Thyroid gland (tissue), 4 donors: Measurements from ENCODE around the gene SPATS2L. TPM values are rescaled to one million over a fixed set of nuclear protein-coding genes. Genes with fewer than 3 reads are reported as not detected.

Experiments
- DNase-seq, 2 donors: peaks; one replicate each; pipeline ENCODE4 v3.0.0-alpha.2; 2019
- H3K27ac ChIP-seq, 3 donors: fragments of 200-600 bp; sonication (generic); 1 replicate in 2 of 3; 2 replicates in 1 of 3; pipeline ENCODE4 v1.5.1; 2016 to 2019; ENCODE audit warnings: mild to moderate bottlenecking in 1 of 3, moderate library complexity in 1 of 3
- H3K27me3 ChIP-seq: fragments of 200-600 bp; sonication (generic); one replicate; pipeline ENCODE4 v1.5.1; 2019
- H3K36me3 ChIP-seq, 2 donors: fragments of 200-600 bp; sonication (generic); one replicate each; pipeline ENCODE4 v1.5.1; 2016 to 2019
- H3K4me1 ChIP-seq, 2 donors: fragments of 200-600 bp; sonication (generic); one replicate each; pipeline ENCODE4 v1.5.1; 2017 to 2019
- H3K4me3 ChIP-seq, 3 donors: fragments of 200-600 bp; sonication (generic); replicated peaks in 1 of 3; 1 replicate in 2 of 3; 2 replicates in 1 of 3; pipeline ENCODE4 v1.5.1; 2016; ENCODE audit warnings: mild to moderate bottlenecking in 1 of 3
- H3K9me3 ChIP-seq: fragments of 200-600 bp; sonication (generic); one replicate; pipeline ENCODE4 v1.5.1; 2017
- POLR2A ChIP-seq, 2 donors: fragments of 450-650 bp; IDR thresholded peaks; one replicate each; pipeline ENCODE4 v1.6.1; 2017; ENCODE audit warnings: antibody characterized with exemption in 2 of 2, mild to moderate bottlenecking in 2 of 2, moderate library complexity in 1 of 2
- WGBS, 2 donors: methylation state at CpG; one replicate each; pipeline ENCODE4 v1.1.5; 2017; 5-methylcytosine and 5-hydroxymethylcytosine counted together
- intact Hi-C: fragments of 100-400 bp; cut with DNase I; formaldehyde crosslinking; loops from one replicate; pipeline ENCODE4 v1.15.1; 2023
- total RNA-seq, 4 donors: library from RNA; depleted of rRNA; stranded (reverse); fragments of >200 nt; gene quantifications; one replicate each; pipeline ENCODE4 v1.2.3, GENCODE V29; 2016
- TF ChIP-seq, protein P1 (sequence below), 6 experiments: fragments of 200-600 bp in 3 of 6; fragments of 450-650 bp in 3 of 6; sonication (generic) in 3 of 6; IDR thresholded peaks; one replicate each; pipeline ENCODE4 v1.5.1; 2016 to 2019; ENCODE audit warnings: antibody characterized with exemption in 6 of 6, mild to moderate bottlenecking in 2 of 6, inconsistent platforms in 1 of 6, moderate library complexity in 1 of 6

Gene SPATS2L
- total RNA-seq, 4 donors from 2014 or later = 41.7 to 101 (median 73.3) TPM

DNA sequence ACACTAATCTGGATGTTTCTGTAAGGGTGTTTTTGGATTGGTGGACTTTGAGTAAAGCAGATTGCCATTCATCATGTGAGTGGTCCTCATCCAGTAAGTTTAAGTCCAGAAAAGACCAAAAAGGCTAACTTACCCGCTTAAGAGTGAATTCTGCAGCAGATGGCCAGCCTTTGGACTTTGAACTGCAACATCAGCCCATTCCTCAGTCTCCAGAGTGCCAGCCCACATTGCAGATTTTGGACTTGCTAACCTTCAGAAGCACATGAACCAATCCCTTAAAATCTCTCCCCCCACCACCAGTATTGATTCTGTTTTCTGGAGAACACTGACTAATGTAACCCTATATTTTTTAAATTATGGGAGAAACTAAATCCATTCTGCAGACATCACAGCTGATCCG is 30.0 kb upstream of the SPATS2L start:
- no peaks in the 10 kb centered on the region for H3K9me3 ChIP-seq
- no peak for DNase-seq
- H3K4me1 ChIP-seq = no peaks in the 10 kb centered on the region
- H3K27me3 ChIP-seq = no peaks in the 10 kb centered on the region
- H3K4me3 ChIP-seq = no peak overlapping the region
- TF ChIP-seq POLR2A (IDR thresholded peaks at IDR 0.05) = no peak
- TF ChIP-seq, protein P1, sequence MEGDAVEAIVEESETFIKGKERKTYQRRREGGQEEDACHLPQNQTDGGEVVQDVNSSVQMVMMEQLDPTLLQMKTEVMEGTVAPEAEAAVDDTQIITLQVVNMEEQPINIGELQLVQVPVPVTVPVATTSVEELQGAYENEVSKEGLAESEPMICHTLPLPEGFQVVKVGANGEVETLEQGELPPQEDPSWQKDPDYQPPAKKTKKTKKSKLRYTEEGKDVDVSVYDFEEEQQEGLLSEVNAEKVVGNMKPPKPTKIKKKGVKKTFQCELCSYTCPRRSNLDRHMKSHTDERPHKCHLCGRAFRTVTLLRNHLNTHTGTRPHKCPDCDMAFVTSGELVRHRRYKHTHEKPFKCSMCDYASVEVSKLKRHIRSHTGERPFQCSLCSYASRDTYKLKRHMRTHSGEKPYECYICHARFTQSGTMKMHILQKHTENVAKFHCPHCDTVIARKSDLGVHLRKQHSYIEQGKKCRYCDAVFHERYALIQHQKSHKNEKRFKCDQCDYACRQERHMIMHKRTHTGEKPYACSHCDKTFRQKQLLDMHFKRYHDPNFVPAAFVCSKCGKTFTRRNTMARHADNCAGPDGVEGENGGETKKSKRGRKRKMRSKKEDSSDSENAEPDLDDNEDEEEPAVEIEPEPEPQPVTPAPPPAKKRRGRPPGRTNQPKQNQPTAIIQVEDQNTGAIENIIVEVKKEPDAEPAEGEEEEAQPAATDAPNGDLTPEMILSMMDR (IDR thresholded peaks at IDR 0.05) = no peak
- H3K36me3 ChIP-seq = no peaks in the 10 kb centered on the region
- intact Hi-C loops = no loop called here
- WGBS, 2 donors = 91 to 92% methylated on average over 2 of the region's 2 CpGs
- no peak overlapping the region for H3K27ac ChIP-seq

DNA sequence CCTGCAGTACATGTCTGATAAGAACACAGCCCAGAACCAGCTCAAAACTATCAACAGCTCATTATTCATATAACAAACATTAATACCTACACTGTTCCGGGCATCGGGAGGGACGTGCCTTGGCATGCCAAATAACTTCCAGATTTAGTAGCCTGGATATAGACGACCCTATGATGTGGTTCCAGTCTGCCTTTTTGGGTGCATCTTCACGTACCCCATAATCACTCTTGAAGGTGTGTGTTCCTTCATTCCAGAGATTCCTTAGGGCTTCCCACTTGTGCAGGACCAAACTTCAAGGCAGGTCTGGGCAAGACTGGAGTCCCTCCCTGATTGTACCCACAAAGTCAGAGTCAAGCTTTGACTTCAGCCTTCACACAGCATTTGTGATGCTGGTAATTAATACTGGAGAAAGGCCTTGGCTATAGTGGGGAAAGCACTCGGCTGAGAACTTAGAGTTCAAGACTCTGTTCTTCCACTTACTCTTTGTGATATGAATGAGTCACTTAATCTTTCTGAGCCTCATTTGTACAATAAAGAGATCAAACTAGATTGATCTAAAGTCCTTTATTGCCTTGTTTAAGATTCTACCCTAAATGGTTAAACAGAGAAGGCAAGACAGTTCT is 27.7 kb upstream of the SPATS2L start:
- WGBS, 2 donors = 93 to 98% methylated on average over 6 of the region's 6 CpGs

DNA sequence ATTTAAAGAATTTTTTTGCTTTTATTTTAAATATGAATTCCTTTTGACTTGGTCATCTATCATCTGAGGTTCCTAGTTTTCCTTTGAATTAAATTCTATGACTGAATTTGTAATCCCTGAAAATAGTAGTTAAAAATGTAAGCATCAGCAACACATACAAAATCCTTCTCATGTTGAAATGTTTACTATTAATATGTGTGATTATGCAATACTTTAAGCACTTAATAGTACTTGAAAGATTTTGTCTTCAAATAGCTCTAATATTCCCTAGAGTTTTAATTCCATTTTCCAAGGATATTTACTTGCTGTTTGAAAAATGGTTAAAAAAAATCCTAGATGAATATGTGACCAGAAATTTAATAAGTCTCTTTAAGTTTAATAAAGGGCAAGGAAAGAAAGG is 26.6 kb upstream of the SPATS2L start:
- no peak for DNase-seq
- Histone ChIP-seq H3K9me3 (no peaks in the 10 kb centered on the region), H3K4me3 (no peak overlapping the region), H3K4me1 (no peaks in the 10 kb centered on the region), H3K27me3 (no peaks in the 10 kb centered on the region), H3K27ac (no peak overlapping the region), H3K36me3 (no peaks in the 10 kb centered on the region)
- TF ChIP-seq, protein P1 (IDR thresholded peaks at IDR 0.05) = no peak
- no peak for TF ChIP-seq POLR2A (IDR thresholded peaks at IDR 0.05)
- intact Hi-C loops = no loop called here

More for the DNA sequence above, 27.7 kb upstream of the SPATS2L start:
- Histone ChIP-seq H3K9me3 (no peaks in the 10 kb centered on the region), H3K4me1 (no peaks in the 10 kb centered on the region), H3K27me3 (no peaks in the 10 kb centered on the region), H3K4me3 (no peak overlapping the region), H3K27ac (no peak overlapping the region), H3K36me3 (no peaks in the 10 kb centered on the region)
- TF ChIP-seq POLR2A (IDR thresholded peaks at IDR 0.05) = no peak
- TF ChIP-seq, protein P1 (IDR thresholded peaks at IDR 0.05) = no peak
- intact Hi-C loops = no loop called here
- DNase-seq = no peak

DNA sequence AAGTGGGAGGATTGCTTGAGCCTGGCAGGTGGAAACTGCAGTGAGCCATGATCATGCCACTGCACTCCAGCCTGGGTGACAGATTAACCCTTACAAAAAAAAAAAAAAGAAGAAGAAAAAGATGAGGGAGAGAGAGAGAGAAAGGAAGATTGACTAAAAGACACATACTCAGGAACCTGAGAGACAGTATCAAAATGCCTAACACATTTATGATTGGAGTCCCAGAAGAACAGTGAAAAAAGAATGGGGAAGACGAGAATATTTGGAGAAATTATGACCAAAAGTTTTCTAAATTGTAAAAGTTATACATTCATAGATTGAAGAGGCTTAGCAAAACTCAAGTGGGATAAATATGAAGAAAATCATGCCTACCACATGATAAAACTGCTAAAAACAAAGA is 19.9 kb upstream of the SPATS2L start:
- H3K4me3 ChIP-seq = no peak overlapping the region
- no peaks in the 10 kb centered on the region for H3K36me3 ChIP-seq
- H3K4me1 ChIP-seq = no peaks in the 10 kb centered on the region
- DNase-seq = no peak
- TF ChIP-seq POLR2A (IDR thresholded peaks at IDR 0.05) = no peak
- TF ChIP-seq, protein P1 (IDR thresholded peaks at IDR 0.05) = no peak
- intact Hi-C loops = no loop called here
- no peaks in the 10 kb centered on the region for H3K27me3 ChIP-seq
- H3K27ac ChIP-seq = no peak overlapping the region
- no peaks in the 10 kb centered on the region for H3K9me3 ChIP-seq
- 94 to 96% methylated on average over 1 of the region's 1 CpG for WGBS, 2 donors

DNA sequence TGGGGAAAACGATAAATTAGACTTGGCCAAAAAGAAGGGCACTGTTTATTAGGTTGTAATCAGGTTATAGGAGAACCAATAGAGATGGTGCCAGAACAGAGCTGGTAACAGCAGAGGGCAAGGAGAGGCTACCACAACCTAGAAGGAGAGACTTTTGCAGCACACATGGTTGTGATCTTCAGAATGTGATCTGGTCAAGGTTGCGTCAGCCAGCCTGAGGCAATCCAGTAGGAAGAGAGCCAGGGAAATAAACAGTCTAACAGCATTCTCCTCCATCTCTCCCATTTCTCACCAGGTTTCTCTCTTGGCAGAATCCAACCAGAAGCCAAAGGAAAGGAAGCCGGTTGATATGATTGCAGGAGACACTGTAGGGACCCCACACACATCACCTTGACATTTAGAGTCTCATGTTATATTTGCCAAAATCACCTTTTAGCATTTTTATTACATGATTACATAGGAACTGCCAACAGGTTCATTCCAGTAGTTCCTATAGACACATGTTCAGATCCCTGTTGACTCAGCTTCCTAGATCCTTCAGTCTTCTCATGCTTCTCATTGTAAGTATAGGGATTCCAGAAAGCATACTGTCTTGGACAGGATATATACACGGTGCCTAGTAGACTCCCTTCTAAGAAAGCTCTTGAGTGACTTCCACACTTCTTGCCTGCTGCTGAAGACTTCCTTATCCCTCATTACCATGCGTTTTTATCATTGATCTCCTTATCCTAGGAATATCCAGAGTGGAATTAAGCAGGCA is 17.6 kb upstream of the SPATS2L start:
- TF ChIP-seq, protein P1 (IDR thresholded peaks at IDR 0.05) = no peak
- TF ChIP-seq POLR2A (IDR thresholded peaks at IDR 0.05) = no peak
- 82 to 83% methylated on average over 5 of the region's 5 CpGs for WGBS, 2 donors
- no peak for DNase-seq
- no peaks in the 10 kb centered on the region for H3K36me3 ChIP-seq
- no peaks in the 10 kb centered on the region for H3K9me3 ChIP-seq
- H3K4me3 ChIP-seq = no peak overlapping the region
- H3K4me1 ChIP-seq = no peaks in the 10 kb centered on the region
- H3K27me3 ChIP-seq = no peaks in the 10 kb centered on the region
- no peak overlapping the region for H3K27ac ChIP-seq
- intact Hi-C loops = no loop called here
